GM18907 (cell line): Measurements from ENCODE around the gene DFFA.
A peak's percentile ranks its signal among the peaks of the same experiment; 100 is the strongest.
"Not testable (repeated sequence)": the region's sequence is repeated elsewhere in the genome, so short reads cannot be mapped to it uniquely, and the experiment has no call there.

Source experiments
- ATAC-seq: cut with Tn5 transposase; IDR thresholded peaks from one replicate; pipeline ENCODE4 v1.9.1; 2021; ENCODE audit warnings: mild to moderate bottlenecking, moderate library complexity; ENCODE audit not compliant: unreplicated experiment

The DFFA gene

GRCh38 chr1:10506046-10506676 lies 33.8 kb upstream of the DFFA start:
- ATAC-seq = not testable (repeated sequence)

- no peak for ATAC-seq
Measured at GRCh38 chr1:10504249-10504648, 31.9 kb upstream of the DFFA start.

GRCh38 chr1:10502206-10502605 lies 29.9 kb upstream of the DFFA start:
- ATAC-seq = no peak

- no peak for ATAC-seq
Measured at GRCh38 chr1:10498231-10498630, 25.9 kb upstream of the DFFA start.

GRCh38 chr1:10497109-10497508 lies 24.8 kb upstream of the DFFA start:
- no peak for ATAC-seq

- ATAC-seq = no peak
Measured at GRCh38 chr1:10495952-10496351, 23.6 kb upstream of the DFFA start.

- no peak for ATAC-seq
Measured at GRCh38 chr1:10495475-10495817, 23.1 kb upstream of the DFFA start.

- ATAC-seq = peak; percentile 69
Measured at GRCh38 chr1:10494754-10495474, 22.6 kb upstream of the DFFA start.

GRCh38 chr1:10494418-10494753 lies 22.1 kb upstream of the DFFA start:
- ATAC-seq = no peak

- ATAC-seq = no peak
Measured at GRCh38 chr1:10490286-10490970, 18.1 kb upstream of the DFFA start.

GRCh38 chr1:10489291-10490055 lies 17.1 kb upstream of the DFFA start:
- no peak for ATAC-seq

- no peak for ATAC-seq
Measured at GRCh38 chr1:10484521-10484920, 12.2 kb upstream of the DFFA start.

GRCh38 chr1:10480614-10481013 lies 8.3 kb upstream of the DFFA start:
- no peak for ATAC-seq

- ATAC-seq = no peak
Measured at GRCh38 chr1:10479296-10479695, 7.0 kb upstream of the DFFA start.

- ATAC-seq = no peak
Measured at GRCh38 chr1:10475510-10475909, 3.2 kb upstream of the DFFA start.

- peak; percentile 75 for ATAC-seq
Measured at GRCh38 chr1:10474613-10475507, 2.5 kb upstream of the DFFA start, which contains the start of gene PEX14. Gene PEX14 (plus strand): TSS chr1:10474950. CDS start chr1:10474967, 17 bp downstream.

- not testable (repeated sequence) for ATAC-seq
Measured at GRCh38 chr1:10474309-10474612, 1.9 kb upstream of the DFFA start.

- ATAC-seq = no peak
Measured at GRCh38 chr1:10473145-10473765, 926 bp upstream of the DFFA start.

GRCh38 chr1:10471411-10472219 lies 714 bp downstream of the DFFA start:
- peak; percentile 9 for ATAC-seq
